Putamen (tissue), 1 donor: ENCODE data around the gene RAB21.
"Not testable (repeated sequence)": the region's sequence is repeated elsewhere in the genome, so short reads cannot be mapped to it uniquely, and the experiment has no call there.

Source experiments
- DNase-seq: peaks from one replicate; pipeline ENCODE4 v3.0.0-alpha.2; 2016; ENCODE audit warnings: low spot score

RAB21 gene

DNA sequence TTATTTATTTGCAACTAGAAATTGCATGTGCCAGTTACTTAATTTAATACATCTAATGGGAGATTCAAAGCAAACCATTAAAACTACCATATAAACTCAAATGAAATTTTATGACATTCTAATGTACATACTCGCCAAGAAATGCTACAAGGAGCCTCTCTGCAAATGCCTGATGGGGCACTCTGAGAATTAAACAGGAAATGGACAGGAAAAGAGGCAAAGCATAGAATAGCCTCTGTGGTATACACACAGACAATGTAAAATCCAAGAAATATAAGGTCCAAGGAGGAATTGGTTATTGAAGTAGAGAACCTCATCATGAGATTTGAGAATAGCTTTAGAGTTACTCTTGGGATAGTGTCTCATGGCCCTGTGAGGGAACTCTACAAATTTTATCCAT is 41.2 kb downstream of the RAB21 start:
- no peak for DNase-seq

DNA sequence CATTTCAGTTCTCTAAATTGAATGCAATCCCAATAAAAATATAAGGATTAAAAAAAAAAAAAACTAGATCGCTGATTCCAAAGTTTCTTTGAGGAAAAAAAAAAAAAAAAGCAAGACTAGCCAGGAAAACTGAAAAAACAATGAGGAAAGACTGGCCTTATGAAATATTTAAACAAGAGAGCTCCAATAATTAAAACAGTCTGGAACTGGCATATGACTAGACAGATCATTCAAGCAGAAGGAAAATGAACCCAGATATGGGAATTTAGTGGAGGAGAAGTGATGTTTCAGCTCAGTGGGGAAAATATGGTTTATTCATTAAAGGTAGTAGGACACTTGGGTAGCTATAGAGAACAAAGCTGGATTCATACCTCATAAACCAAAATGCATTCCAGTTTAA is 42.9 kb downstream of the RAB21 start:
- no peak for DNase-seq

DNA sequence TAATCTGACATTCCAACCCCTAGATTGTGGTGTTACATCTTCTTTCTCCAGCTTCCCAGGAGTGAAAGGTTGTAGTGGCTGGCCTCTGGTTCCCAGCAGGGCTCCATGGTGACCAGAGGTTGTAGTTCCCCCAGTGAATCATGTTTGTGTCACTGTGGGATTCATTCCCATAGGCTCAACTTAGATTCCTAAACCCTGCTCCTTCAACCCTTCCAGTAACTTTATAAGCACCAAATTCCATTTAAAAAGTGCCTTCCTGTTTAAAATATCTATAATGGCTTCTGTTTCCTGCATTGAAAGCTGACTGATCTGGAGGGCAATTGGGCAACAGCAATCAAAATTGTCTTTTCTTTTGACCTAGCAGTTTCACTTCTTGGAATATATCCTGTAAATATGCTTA is 44.4 kb downstream of the RAB21 start:
- no peak for DNase-seq

DNA sequence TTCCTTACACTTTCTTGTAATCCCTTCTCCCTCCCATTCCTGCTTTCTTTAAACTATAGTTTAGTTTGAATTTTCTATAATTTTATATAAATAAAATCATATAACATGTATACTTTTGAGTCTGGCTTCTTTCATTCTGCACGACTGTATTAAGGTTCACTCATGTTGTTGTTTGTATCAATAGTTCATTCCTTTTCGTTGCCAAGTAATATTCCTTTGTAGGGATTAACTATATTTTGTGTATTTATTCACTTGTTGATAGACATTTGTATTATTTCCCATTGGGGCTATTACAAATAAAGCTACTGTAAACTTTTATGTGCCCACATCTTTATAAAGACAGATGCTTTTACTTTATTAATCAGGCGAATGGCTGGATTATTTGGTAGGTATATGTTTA is 45.5 kb downstream of the RAB21 start:
- DNase-seq, result no peak

DNA sequence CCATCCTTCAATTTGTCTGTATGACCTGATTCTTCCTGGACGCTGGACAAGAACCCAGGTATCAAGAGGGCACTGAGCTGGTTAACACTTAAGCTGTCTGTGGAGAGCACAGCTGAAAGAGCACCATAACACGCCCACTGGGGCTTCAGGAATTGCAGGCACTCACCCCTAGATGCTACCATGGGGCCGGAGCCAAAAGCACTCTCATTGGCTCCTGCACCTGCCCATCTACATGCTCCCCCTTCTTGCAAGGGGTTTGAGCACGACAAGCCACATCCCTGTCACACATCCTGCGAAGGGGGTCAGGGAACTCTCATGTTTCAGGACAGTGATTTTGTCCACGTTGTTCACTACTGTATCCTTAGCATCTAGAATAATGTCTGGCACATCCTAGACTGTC is 49.8 kb downstream of the RAB21 start:
- no peak for DNase-seq

DNA sequence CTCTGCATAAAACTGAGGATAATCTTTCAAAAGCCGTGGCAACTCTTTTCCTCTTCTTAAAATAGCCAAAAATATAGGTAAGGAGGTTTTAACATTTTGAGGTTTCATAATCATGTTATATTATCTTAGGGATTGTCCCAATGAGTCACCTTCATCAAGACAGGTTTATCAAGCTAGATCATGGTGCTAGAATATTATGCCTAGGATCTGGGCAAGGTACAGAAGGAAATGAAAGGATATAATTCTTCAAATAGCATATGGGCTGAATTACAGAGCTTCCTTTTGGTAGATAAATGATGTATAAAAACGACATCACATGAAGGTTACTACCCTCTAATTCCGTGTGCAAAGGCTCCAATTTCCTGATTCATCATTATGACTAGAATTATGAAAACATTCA is 56.3 kb downstream of the RAB21 start:
- DNase-seq, result no peak

DNA sequence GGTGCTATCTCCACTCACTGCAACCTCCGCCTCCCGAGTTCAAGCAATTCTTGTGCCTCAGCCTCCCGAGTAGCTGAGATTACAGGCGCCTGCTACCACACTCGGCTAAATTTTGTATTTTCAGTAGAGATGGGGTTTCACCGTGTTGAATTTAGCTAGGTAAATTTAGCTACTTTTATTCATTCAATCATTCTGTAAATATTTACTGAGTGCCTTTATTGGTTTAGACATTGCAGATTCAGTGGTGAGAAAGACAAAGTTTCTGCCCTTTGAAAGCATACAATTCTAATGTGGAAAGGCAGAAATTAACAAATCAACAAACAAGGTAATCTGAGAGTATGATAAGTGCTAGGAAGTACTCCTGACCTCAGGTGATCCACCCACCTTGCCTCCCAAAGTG is 60.6 kb downstream of the RAB21 start:
- DNase-seq, result not testable (repeated sequence)

DNA sequence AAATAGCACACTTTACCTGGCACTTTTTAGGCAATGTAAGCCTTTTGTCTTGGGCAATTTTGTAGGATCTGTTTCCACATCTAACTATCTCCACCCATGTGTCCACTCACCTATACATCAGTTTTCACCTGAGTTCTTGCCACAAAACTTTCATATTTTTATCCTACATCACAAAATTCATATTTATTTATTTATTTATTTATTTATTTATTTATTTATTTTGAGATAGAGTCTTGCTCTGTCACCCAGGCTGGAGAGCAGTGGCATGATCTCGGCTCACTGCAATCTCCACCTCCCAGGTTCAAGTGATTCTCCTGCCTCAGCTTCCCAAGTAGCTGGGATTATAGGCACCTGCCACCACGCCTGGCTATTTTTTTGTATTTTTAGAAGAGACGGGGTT is 67.4 kb downstream of the RAB21 start:
- not testable (repeated sequence) for DNase-seq

DNA sequence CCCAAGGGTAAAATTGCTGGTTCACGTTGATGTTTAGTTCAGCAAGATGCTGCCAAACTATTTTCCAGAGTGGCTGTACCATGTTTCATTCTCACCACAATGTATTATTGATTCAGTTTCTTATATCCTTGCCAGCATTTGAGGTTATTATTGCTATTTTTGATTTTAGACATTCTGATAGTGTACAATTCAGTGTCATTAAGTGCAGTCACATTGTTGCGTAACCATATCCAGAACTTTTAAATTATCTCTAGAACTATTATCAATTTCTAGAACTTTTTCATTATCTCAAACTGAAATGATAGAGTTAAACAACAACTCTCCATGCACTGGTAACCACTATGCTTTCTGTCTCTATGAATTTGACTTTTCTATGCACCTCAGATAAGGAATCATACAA is 74.2 kb downstream of the RAB21 start:
- DNase-seq, result no peak

DNA sequence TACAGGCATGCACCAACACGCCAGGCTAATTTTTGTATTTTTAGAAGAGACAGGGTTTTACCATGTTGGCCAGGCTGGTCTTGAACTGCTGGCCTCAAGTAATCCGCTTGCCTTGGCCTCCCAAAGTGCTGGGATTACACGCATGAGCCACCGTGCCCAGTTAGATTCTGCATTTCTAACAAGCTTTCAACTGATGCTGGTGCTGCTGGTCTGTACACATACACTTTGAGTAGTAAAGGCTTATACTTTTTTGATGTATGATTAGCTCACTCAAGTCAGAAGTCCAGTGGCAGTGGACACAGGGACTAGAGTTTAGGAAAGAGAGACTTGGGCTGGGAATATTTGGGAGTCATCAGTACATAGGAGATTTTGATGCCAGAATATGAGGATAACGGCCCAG is 82.7 kb downstream of the RAB21 start:
- DNase-seq, result no peak

DNA sequence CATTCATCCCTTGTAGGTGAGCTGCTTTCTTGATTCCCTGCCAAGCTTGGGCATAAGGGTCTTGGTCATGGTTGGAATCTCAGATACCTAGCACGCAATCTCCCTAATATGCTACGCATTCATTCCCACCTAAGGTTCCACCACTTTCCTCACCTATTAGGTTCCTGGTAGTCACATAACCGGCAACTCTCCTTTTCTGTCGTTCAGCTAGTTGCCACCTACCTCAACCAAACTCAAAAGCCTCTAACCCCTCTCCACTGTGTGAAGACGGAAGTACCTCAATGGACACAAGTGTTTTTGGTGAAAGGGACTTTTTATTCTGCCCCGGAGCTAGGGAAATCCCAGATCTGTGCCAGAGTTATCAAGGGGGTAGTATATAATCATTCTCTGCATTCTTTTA is 83.6 kb downstream of the RAB21 start:
- DNase-seq, result no peak

DNA sequence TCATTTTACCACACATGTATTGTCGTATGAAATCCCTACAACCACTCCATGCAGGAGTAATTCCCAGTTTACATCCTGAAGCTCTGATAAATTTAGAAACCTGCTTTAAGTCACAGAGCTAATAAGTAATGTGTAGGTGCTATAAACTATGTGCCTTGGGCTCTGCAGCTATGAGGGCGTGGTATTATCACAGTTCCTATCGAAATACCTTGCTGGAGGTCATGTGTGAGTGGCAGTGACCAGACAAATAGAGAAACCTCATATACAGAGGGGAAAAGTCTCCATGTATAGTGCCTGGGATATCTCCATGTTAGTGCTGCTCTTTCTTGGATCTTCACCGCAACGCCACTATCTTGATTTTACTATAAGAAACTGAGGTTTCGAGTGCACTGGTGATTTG is 84.0 kb downstream of the RAB21 start:
- DNase-seq, result no peak

DNA sequence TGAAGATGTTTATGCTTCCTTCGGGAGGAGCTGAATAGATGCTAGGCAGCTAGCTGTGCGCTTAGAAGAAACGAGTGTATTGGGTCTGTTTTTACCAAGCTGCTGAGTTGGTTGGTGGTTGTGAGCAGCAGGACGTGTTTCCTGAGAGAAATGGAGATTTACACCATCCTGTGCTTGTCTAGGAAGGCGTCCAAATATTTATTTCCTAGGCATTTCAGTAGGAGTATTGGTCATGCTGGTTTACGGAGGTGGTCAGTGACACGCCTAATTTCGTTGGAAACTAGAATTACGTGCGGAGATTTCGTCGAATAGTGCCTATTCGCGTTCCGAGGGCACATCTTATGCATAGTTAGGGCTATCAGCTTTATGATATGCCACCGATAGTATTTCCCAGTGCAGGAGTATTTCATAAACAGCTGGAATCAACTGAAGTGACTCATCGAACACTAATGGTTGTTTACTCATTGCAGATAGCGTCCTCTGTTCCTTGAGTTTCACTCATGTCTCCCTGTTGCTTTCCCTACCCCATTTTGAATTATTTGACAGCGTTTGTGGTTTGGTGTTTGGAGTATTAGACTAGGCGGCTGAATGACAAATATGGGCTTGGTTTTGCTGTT is 85.7 kb downstream of the RAB21 start:
- DNase-seq, result no peak

DNA sequence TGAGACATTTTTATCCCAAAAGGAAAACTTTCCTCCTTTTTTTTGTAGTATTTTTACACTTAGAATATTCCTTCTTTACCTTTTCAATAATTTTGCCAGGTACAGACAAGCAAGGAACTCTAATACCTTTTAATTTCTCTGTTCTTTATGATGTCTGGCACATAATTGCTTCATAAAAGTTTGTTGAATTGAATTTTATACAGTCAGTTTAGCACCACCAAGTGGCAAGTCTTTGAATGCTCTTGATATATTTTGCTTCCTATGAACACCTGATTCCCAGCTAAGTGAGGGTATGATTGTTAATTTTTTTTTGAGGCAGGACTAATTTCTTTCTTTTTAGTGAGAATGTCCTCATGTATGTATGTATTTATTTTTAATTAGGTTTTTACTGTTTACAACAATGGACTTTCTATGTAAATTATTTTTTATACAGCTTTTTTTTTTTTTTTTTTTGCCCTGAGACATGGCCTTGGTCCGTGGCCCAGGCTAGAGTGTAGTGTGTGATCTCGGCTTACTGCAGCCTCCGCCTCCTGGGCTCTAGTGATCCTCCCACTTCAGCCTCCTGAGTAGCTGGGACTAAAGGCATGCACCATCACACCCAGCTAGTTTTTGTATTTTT is 91.8 kb downstream of the RAB21 start:
- DNase-seq, result no peak

DNA sequence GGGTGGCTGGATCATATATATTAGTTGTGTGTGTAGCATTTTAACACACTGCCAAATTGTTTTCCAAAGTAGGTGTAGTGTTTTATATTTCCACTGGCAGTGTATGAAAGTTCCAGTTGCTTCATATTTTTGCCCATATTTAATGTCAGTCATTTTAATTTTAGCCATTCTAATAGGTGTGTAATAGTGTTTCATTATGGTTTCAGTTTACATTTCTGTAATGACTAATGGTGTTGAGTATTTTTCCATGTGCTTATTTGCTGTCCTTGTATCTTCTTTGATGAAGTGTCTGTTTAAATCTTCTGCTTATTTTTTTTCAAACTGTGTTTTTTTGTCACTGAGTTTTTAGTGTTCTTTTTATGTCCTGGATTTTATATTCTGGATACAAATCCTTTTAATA is 93.5 kb downstream of the RAB21 start:
- DNase-seq, result no peak

DNA sequence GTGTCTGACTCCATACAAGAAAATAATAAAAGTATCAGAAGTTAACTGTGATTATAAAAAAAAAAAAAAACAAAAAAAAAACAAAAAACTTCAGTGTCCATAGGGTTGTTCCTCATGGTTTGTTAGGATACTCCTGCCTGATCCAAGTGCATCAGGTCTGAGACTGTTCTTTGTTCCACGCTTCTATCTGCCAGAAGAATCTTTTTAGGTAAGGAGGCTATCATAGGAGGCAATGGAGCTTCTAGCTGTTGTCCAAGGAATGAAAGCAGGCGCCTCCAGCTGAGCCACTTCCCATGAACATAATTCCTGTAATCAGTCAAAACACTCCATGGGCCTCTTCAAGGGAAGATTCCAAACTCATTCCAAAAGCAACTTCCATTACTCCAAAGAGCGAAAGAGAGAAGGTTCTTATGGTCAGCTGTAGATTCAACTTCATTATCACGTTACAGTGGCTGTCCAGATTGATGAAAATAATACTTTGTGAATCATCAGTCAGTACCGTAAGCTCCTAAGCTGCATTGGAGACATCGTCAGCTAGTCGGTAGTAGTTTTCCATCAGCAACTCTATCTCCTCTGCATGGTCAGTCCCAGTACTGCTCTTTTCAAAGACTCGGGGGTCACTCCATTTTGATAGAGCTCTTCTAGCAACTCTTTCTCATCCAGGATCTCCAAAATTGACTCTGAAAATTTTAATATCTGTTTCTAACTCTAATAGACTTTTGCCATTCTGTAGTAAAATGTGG is 94.6 kb downstream of the RAB21 start:
- no peak for DNase-seq
